NB4 (cell line): ENCODE data around the gene PLCH2.

Source experiments
- DNase-seq: peaks from one replicate; pipeline ENCODE4 v3.0.0; 2010; ENCODE audit warnings: low read depth
- H3K4me3 ChIP-seq: one replicate; pipeline ENCODE4 v1.5.1; 2011; ENCODE audit warnings: mild to moderate bottlenecking, low read depth, low read length, moderate library complexity
- MYC ChIP-seq: IDR thresholded peaks from 2 replicates; pipeline ENCODE4 v1.6.1; 2011; ENCODE audit warnings: low read depth, low read length
- POLR2A ChIP-seq: IDR thresholded peaks from 2 replicates; pipeline ENCODE4 v1.6.1; 2011; ENCODE audit warnings: mild to moderate bottlenecking; ENCODE audit not compliant: insufficient read length; ENCODE audit errors: extremely low read depth
- TF ChIP-seq, protein P1 (sequence below): IDR thresholded peaks from 2 replicates; pipeline ENCODE4 v1.6.1; 2011; ENCODE audit warnings: low read depth, low read length
- TF ChIP-seq, protein P2 (sequence below): IDR thresholded peaks from one replicate; pipeline ENCODE4 v1.5.1; 2012; ENCODE audit warnings: low read depth, low read length

PLCH2 gene

DNA sequence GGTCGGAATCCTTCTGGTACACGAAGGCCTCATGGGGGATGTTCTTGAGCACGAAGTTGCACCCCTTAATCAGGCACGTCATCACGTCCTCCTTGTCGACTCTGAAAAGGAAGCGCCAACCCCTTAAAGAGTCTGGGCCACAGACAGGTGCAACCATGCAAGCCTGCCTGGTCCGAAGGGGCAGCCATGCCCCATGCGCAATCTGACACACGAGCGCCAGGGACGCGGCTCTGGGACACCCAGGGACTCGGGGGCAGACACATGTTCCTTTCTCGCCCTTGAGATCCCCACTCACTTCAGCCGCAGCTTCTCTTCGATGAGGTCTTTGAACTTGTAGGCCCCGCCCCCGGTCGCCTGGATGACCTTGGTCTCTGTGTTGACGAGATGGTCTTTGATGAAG is 44.7 kb downstream of the PLCH2 start:
- DNase-seq, result no peak
- no peak overlapping the region for H3K4me3 ChIP-seq
- TF ChIP-seq, protein P1, sequence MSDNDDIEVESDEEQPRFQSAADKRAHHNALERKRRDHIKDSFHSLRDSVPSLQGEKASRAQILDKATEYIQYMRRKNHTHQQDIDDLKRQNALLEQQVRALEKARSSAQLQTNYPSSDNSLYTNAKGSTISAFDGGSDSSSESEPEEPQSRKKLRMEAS, result no peak
- no peak for TF ChIP-seq POLR2A
- no peak for TF ChIP-seq MYC
- TF ChIP-seq, protein P2, sequence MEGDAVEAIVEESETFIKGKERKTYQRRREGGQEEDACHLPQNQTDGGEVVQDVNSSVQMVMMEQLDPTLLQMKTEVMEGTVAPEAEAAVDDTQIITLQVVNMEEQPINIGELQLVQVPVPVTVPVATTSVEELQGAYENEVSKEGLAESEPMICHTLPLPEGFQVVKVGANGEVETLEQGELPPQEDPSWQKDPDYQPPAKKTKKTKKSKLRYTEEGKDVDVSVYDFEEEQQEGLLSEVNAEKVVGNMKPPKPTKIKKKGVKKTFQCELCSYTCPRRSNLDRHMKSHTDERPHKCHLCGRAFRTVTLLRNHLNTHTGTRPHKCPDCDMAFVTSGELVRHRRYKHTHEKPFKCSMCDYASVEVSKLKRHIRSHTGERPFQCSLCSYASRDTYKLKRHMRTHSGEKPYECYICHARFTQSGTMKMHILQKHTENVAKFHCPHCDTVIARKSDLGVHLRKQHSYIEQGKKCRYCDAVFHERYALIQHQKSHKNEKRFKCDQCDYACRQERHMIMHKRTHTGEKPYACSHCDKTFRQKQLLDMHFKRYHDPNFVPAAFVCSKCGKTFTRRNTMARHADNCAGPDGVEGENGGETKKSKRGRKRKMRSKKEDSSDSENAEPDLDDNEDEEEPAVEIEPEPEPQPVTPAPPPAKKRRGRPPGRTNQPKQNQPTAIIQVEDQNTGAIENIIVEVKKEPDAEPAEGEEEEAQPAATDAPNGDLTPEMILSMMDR, result no peak

DNA sequence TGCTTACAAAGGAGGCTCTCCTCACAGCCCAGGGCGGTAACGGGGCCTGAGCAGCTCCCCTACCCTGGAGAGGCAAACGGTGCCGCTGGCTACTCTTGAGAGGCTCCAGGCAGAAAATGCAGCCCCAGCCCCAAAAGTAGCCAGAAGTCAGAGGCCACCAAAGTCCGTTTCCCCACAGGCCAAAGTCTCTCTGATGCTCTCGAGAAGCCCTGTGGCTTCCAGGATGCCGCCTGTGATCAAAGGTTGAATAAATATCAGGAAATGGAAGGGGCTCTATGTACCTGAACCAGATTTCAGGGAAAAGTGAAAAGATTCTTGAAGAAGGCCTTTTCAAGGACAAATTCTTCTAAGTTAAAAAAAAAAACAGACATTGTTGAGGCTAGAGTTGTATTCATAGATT is 46.1 kb downstream of the PLCH2 start:
- no peak for TF ChIP-seq MYC
- TF ChIP-seq POLR2A, result no peak
- TF ChIP-seq, protein P1, result no peak
- TF ChIP-seq, protein P2, result no peak
- DNase-seq, result no peak
- no peak overlapping the region for H3K4me3 ChIP-seq

- TF ChIP-seq, protein P1, result no peak
- TF ChIP-seq MYC (no peak), POLR2A (no peak)
- TF ChIP-seq, protein P2, result no peak
- H3K4me3 ChIP-seq, result no peak overlapping the region
- no peak for DNase-seq
Measured at GRCh38 chr1:2523191-2523890, 47.3 kb downstream of the PLCH2 start.

DNA sequence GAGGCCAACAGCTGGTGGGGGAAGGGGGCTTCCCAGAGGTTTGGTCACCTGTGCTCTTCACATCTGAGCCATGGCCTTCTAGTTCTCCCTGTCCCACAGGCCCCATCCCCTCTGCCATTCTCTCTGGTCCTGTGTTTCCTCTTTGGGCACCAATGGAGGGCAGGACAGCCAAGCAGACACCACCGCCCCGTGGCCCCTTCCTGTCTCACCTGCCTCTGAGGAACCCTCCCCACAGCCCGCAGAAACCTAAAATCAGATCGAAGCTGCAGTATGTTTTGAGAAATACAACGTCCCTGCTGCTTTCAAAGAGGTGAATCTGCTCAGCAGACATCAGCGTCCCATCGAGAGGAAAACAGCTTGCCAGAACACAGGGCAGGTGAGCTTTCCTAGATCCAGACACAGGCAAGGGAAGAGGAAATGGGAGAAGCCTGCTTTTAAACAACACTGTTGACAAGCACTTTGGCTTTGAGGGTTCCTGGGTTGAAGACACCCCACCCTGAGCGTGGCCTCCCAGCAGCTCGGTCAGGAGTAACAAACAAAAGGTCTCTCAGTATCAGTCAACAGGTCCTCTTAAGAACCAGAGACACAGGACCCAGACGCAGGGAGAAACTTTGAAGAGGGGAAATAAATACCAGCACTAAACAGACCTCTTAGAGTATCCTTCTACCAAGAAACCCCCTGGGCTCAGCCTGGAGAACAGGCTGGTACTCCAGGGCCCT is 48.0 kb downstream of the PLCH2 start:
- no peak overlapping the region for H3K4me3 ChIP-seq
- no peak for DNase-seq
- TF ChIP-seq, protein P2, result no peak
- TF ChIP-seq, protein P1, result no peak
- TF ChIP-seq MYC (no peak), POLR2A (no peak)

- TF ChIP-seq POLR2A, result no peak
- TF ChIP-seq, protein P2, result no peak
- TF ChIP-seq, protein P1, result no peak
- no peak for TF ChIP-seq MYC
- peak; percentile 22 for DNase-seq
- H3K4me3 ChIP-seq, result peak overlapping the region; percentile 79
Measured at GRCh38 chr1:2525572-2525919, 49.5 kb downstream of the PLCH2 start.
